Glutamatergic neuron (in vitro differentiated cells): ENCODE measurements around the gene OR2V2. TPM values are rescaled to one million over a fixed set of nuclear protein-coding genes. Genes with fewer than 3 reads are reported as not detected.
"Not testable (repeated sequence)": the region's sequence is repeated elsewhere in the genome, so short reads cannot be mapped to it uniquely, and the experiment has no call there.

ENCODE experiments used
- DNase-seq: peaks from one replicate; pipeline ENCODE4 v3.0.0; 2022
- H3K27ac Mint-ChIP-seq: one replicate; pipeline ENCODE4 v1.8.0; 2020; ENCODE audit warnings: mild to moderate bottlenecking, mixed read lengths, inconsistent platforms; ENCODE audit not compliant: unreplicated experiment
- H3K27me3 Mint-ChIP-seq: one replicate; pipeline ENCODE4 v1.8.0; 2020; ENCODE audit warnings: mild to moderate bottlenecking, moderate library complexity, mixed read lengths, inconsistent platforms; ENCODE audit not compliant: unreplicated experiment
- H3K36me3 Mint-ChIP-seq: one replicate; pipeline ENCODE4 v1.8.0; 2020; ENCODE audit warnings: mild to moderate bottlenecking, mixed read lengths, inconsistent platforms; ENCODE audit not compliant: unreplicated experiment
- H3K4me1 Mint-ChIP-seq: one replicate; pipeline ENCODE4 v1.8.0; 2020; ENCODE audit warnings: mild to moderate bottlenecking, low read depth, mixed read lengths, inconsistent platforms; ENCODE audit not compliant: unreplicated experiment
- H3K4me3 Mint-ChIP-seq: one replicate; pipeline ENCODE4 v1.8.0; 2020; ENCODE audit warnings: mild to moderate bottlenecking, mixed read lengths, inconsistent platforms; ENCODE audit not compliant: unreplicated experiment
- H3K9me3 Mint-ChIP-seq: one replicate; pipeline ENCODE4 v1.8.0; 2020; ENCODE audit warnings: mild to moderate bottlenecking, moderate library complexity, mixed read lengths, inconsistent platforms; ENCODE audit not compliant: unreplicated experiment
- CTCF ChIP-seq: fragments of 200-600 bp; sonication (generic); IDR thresholded peaks from one replicate; pipeline ENCODE4 v1.5.0; 2021; ENCODE audit not compliant: partially characterized antibody, unreplicated experiment
- total RNA-seq: library from RNA; stranded (reverse); fragmentation: NEBNext Ultra II Directional; extraction: Animal tissue kit (Norgen Biotek cat#: 25700); gene quantifications from one replicate; pipeline ENCODE4 v1.2.1, GENCODE V29; 2021; ENCODE audit not compliant: unreplicated experiment

The OR2V2 gene
- total RNA-seq, 1 donor from 2014 or later = not detected

- peaks cover 4% of the 10 kb centered on the region for H3K36me3 Mint-ChIP-seq
- peaks cover 9% of the 10 kb centered on the region for H3K4me1 Mint-ChIP-seq
- no peak overlapping the region for H3K27ac Mint-ChIP-seq
- H3K27me3 Mint-ChIP-seq = peaks cover 23% of the 10 kb centered on the region
- DNase-seq = no peak
- TF ChIP-seq CTCF = no peak
- peak overlapping the region; percentile 18 for H3K4me3 Mint-ChIP-seq
- peaks cover 18% of the 10 kb centered on the region for H3K9me3 Mint-ChIP-seq
Measured at GRCh38 chr5:181166812-181167733, 19.7 kb downstream of the OR2V2 start.

- peaks cover 20% of the 10 kb centered on the region for H3K27me3 Mint-ChIP-seq
- H3K27ac Mint-ChIP-seq = no peak overlapping the region
- peaks cover 18% of the 10 kb centered on the region for H3K9me3 Mint-ChIP-seq
- peaks cover 4% of the 10 kb centered on the region for H3K36me3 Mint-ChIP-seq
- peak; percentile 79 for TF ChIP-seq CTCF
- H3K4me3 Mint-ChIP-seq = peak overlapping the region; percentile 30
- H3K4me1 Mint-ChIP-seq = peaks cover 9% of the 10 kb centered on the region
- peak; percentile 83 for DNase-seq
Measured at GRCh38 chr5:181167814-181168488, 20.6 kb downstream of the OR2V2 start.

- no peak for TF ChIP-seq CTCF
Measured at GRCh38 chr5:181168595-181169118, 21.3 kb downstream of the OR2V2 start.

GRCh38 chr5:181169459-181170236, 22.3 kb downstream of the OR2V2 start:
- not testable (repeated sequence) for H3K27ac Mint-ChIP-seq
- peak; percentile 79 for DNase-seq

More at GRCh38 chr5:181168595-181169118, 21.3 kb downstream of the OR2V2 start:
- H3K4me3 Mint-ChIP-seq = peak overlapping the region; percentile 57
- H3K36me3 Mint-ChIP-seq = peaks cover 4% of the 10 kb centered on the region
- DNase-seq = no peak
- no peak overlapping the region for H3K27ac Mint-ChIP-seq
- peaks cover 18% of the 10 kb centered on the region for H3K9me3 Mint-ChIP-seq
- H3K4me1 Mint-ChIP-seq = peaks cover 9% of the 10 kb centered on the region
- H3K27me3 Mint-ChIP-seq = peaks cover 25% of the 10 kb centered on the region

GRCh38 chr5:181170237-181170825, 22.9 kb downstream of the OR2V2 start:
- DNase-seq = no peak
- TF ChIP-seq CTCF = no peak
- peaks cover 4% of the 10 kb centered on the region for H3K36me3 Mint-ChIP-seq
- H3K9me3 Mint-ChIP-seq = peaks cover 14% of the 10 kb centered on the region
- H3K27ac Mint-ChIP-seq = no peak overlapping the region
- H3K4me3 Mint-ChIP-seq = peak overlapping the region; percentile 82
- peaks cover 9% of the 10 kb centered on the region for H3K4me1 Mint-ChIP-seq
- peaks cover 27% of the 10 kb centered on the region for H3K27me3 Mint-ChIP-seq

More at GRCh38 chr5:181169459-181170236, 22.3 kb downstream of the OR2V2 start:
- H3K4me3 Mint-ChIP-seq = peak overlapping the region; percentile 82
- not testable (repeated sequence) for H3K4me1 Mint-ChIP-seq, H3K36me3 Mint-ChIP-seq
- H3K9me3 Mint-ChIP-seq = peaks cover 14% of the 10 kb centered on the region
- H3K27me3 Mint-ChIP-seq = peaks cover 27% of the 10 kb centered on the region
